ENCODE data around the gene TNS3. TPM values are rescaled to one million over a fixed set of nuclear protein-coding genes. Genes with fewer than 3 reads are reported as not detected.

TNS3 gene
- total and polyA plus RNA-seq, 2 of the 13 experiments (the other 11 are each of a cell fraction or from before 2014, with no cell fraction given), result 52.9 to 55.7 TPM

GRCh38 chr7:47317487-47317886 is 264.4 kb downstream of the TNS3 start (continued):
- TF ChIP-seq ZNF512 (CRISPR knock-in tag; IDR thresholded peaks at IDR 0.05) (no peak), RBAK (CRISPR knock-in tag; IDR thresholded peaks at IDR 0.05) (no peak)

GRCh38 chr7:47314728-47315607 is 266.9 kb downstream of the TNS3 start:
- Histone ChIP-seq H3K4me1 (ENCODE audit: insufficient read depth, low read length) (no peaks in the 10 kb centered on the region), H3K27me3 (ENCODE audit: control insufficient read depth in 1 of 2, insufficient read depth in 2 of 2, low read length in 2 of 2) (no peaks in the 10 kb centered on the region), H3K27ac (ENCODE audit: extremely low read length, insufficient read depth, low read length) (no peak overlapping the region), H3K4me3 (replicated peaks in 1 of 3; ENCODE audit: insufficient read depth in 1 of 3, low read depth in 2 of 3, low read length in 3 of 3) (no peak overlapping the region), H3K9ac (ENCODE audit: insufficient read depth, low read depth, low read length) (no peak overlapping the region), H4K20me1 (ENCODE audit: insufficient read depth, low read length) (peaks cover 6% of the 10 kb centered on the region; the same call in 1 of the 2 replicates), H2AFZ (ENCODE audit: low read length) (no peak overlapping the region), H3K36me3 (replicated peaks in 1 of 2; ENCODE audit: control insufficient read depth in 1 of 2, insufficient read depth in 2 of 2, low read length in 2 of 2) (peaks cover 27 to 77% of the 10 kb centered on the region in 2 experiments), H3K4me2 (ENCODE audit: low read depth, low read length) (no peak overlapping the region), H3K79me2 (ENCODE audit: insufficient read depth, low read length) (no peaks in the 10 kb centered on the region), H3K9me3 (ENCODE audit: low read length) (no peaks in the 10 kb centered on the region)
- no TSS peak for BruUV-seq (replicated peaks)
- TF ChIP-seq AGO2 (optimal IDR thresholded peaks at IDR 0.05; ENCODE audit: low read depth, low read length), result peak; percentile 41
- no peak for TF ChIP-seq ZBTB20 (CRISPR knock-in tag; IDR thresholded peaks at IDR 0.05; ENCODE audit: borderline replicate concordance, low read depth)
- DNase-seq (ENCODE audit: low spot score), result no peak
- in situ Hi-C loops (cut with HindIII; ENCODE audit: extremely low pct_ligation_motif_present, low pct_unique_long_range_greater_than_20kb) (no loop called here), intact Hi-C loops (cut with micrococcal nuclease; ENCODE audit: unreplicated experiment) (no loop called here)
- ChIA-PET CTCF (ENCODE audit: low intra/inter-chr PET ratio, low total read pairs) (no interaction called here), POLR2A (no interaction called here)
- FAIRE-seq, result no peak
- WGBS (ENCODE audit: low lambda C conversion rate), result 92% methylated on average over 23 of the region's 29 CpGs
- ATAC-seq, result peak; percentile 51

Data from HepG2 (cell line).